Heart right ventricle (tissue), 16 donors: ENCODE results near the gene CLCF1. TPM values are rescaled to one million over a fixed set of nuclear protein-coding genes. Genes with fewer than 3 reads are reported as not detected.

Source experiments
- ATAC-seq, 8 donors: fragments of 200-7000 bp; cut with Tn5 transposase; one replicate each; pipeline ENCODE4 v1.9.1; 2020; ENCODE audit warnings: mild to moderate bottlenecking in 8 of 8, moderate library complexity in 8 of 8, moderate number of reproducible peaks in 1 of 8
- DNase-seq, 2 donors: peaks; one replicate each; pipeline ENCODE4 v3.0.0-alpha.2; 2020
- H3K27ac ChIP-seq, 10 donors: fragments of 200-600 bp; sonication (generic) in 2 of 10; one replicate each; pipeline versions ENCODE4 v1.5.0 to v1.8.0; 2020 to 2022; ENCODE audit warnings: mild to moderate bottlenecking in 3 of 10
- H3K27me3 ChIP-seq, 7 donors: fragments of 200-600 bp; one replicate each; pipeline ENCODE4 v1.8.0; 2021 to 2022; ENCODE audit warnings: mild to moderate bottlenecking in 2 of 7
- H3K36me3 ChIP-seq, 9 donors: fragments of 200-600 bp; sonication (generic) in 1 of 9; one replicate each; pipeline versions ENCODE4 v1.5.0 to v1.8.0; 2020 to 2022; ENCODE audit warnings: mild to moderate bottlenecking in 2 of 9
- H3K4me1 ChIP-seq, 9 donors: fragments of 200-600 bp; sonication (generic) in 1 of 9; one replicate each; pipeline versions ENCODE4 v1.5.0 to v1.8.0; 2020 to 2022; ENCODE audit warnings: mild to moderate bottlenecking in 4 of 9
- H3K4me3 ChIP-seq, 10 donors: fragments of 200-600 bp; sonication (generic) in 2 of 10; one replicate each; pipeline versions ENCODE4 v1.5.0 to v1.8.0; 2020 to 2022; ENCODE audit warnings: mild to moderate bottlenecking in 7 of 10, moderate library complexity in 2 of 10
- H3K9me3 ChIP-seq, 11 donors: fragments of 200-600 bp in 10 of 11; sonication (generic) in 2 of 11; one replicate each; pipeline versions ENCODE4 v1.5.0 to v1.8.0; 2013 to 2022; ENCODE audit warnings: mild to moderate bottlenecking in 2 of 11, control low read depth in 1 of 11, moderate library complexity in 1 of 11
- WGBS, 2 donors: extraction: QIAGEN DNeasy Blood & Tissue Kit; methylation state at CpG; one replicate each; pipeline ENCODE4 v1.1.7; 2013; ENCODE audit warnings: inconsistent platforms in 1 of 2; 5-methylcytosine and 5-hydroxymethylcytosine counted together
- intact Hi-C, 10 donors: fragments of 100-400 bp; cut with DNase I; formaldehyde crosslinking; loops; one replicate each; pipeline versions ENCODE4 v1.11.1 to v1.14.2; 2022
- polyA plus RNA-seq, 2 donors: library from polyadenylated mRNA; stranded (reverse); fragments of 200-250 nt; gene quantifications; one replicate each; pipeline ENCODE4 v1.2.3, GENCODE V29; 2013
- total RNA-seq, 10 donors: library from RNA; stranded (reverse); fragmentation: NEBNext Ultra II Directional in 3 of 10; extraction: Animal tissue kit (Norgen Biotek cat#: 25700) in 3 of 10; gene quantifications; one replicate each; pipeline versions ENCODE4 v1.2.1 to v1.2.4, GENCODE V29; 2021 to 2023
- TF ChIP-seq, protein P1 (sequence below), 9 donors: fragments of 200-600 bp; sonication (generic) in 2 of 9; IDR thresholded peaks; one replicate each; pipeline versions ENCODE4 v1.5.0 to v1.8.0; 2021 to 2022; ENCODE audit warnings: antibody characterized with exemption in 9 of 9, mild to moderate bottlenecking in 5 of 9, moderate library complexity in 1 of 9
- donor health status: Arrhythmogenic right ventricular cardiomyopathy.
- donor health status: ischemic (EF 13 %, LVEDD 7.1; RV severe dilation, severe dysfunction).
- donor health status: healthy with polysubstance abuse.
- donor health status: DM: no; HTN: yes; CAD: no.
- donor health status: DM: no; HTN: no; CAD: no.
- donor health status: ischemic (EF 25% LVEDD 6.9; RV normal size, moderate dysfunction).
- donor health status: ischemic (EF 25% LVEDD 5.7; RV mildly dilated, moderate dysfunction).
- donor health status: healthy.
- donor health status: DM: yes; HTN: yes; CAD: no.
- donor health status: Ischemic cardiomyopathy.
- donor health status: ischemic (EF 35%, LVEDD 5.7; RV mildly dilated, moderate dysfunction).
- donor health status: nonischemic (EF 11% LVEDD 7.7; RV severe dilation, severe dysfunction).
- donor health status: DM: yes; HTN: yes; CAD: no.
- donor health status: PGD.
- donor health status: ischemic (EF 29% LVEDD 5.4; RV normal size, mild dysfunction).
- donor health status: nonischemic (EF 23%, LVEDD 6.1; RV moderate dilation, normal function).

The CLCF1 gene
- total and polyA plus RNA-seq, 12 donors, result 0.31 to 12.3 (median 1.2) TPM

DNA sequence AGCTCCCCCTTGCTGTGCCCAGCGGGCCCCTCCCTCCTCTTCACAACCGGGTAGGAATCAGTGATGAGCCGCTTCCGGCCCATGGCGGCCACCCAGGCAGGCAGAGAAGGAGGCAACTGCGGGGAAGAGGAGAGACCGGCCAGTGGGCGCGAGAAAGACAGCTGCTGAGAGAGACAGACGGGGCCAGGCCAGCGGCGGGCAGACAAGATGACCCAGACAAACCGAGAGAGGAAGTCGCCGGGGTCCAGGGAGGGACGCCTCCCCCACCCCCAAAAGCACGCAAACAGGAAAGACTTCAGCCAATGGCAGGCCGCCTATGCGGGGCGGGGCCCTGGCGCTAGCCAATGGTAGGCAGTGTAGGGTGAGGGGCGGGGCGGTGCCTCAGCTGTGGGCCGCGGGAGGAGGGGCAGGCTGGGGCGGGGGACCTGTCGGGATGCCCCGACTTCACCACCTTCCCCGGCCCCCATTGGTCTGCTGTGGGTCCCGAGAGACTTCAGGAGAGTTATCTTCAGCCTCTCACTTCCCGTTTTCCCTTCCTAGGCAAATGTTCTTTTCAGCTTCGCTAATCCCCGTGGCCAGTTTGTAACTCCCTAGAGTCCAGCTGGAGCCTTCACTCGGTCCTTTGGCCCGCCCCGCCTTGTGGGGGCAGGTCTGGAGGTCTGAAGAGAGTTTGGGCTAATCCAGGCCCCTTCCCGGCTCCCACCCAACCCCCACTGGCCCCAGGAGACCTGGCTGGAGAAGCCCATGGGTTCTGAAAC is 19.9 kb downstream of the CLCF1 start, which contains the start of gene POLD4:
Gene POLD4, minus strand, starts transcription at position 230 of the 758 bp plus-strand sequence. Its CDS starts 147 bp downstream, at position 83.
- H3K27me3 ChIP-seq, result no peaks in the 10 kb centered on the region
- H3K27ac ChIP-seq, result peak within 1 kb of the TSS; percentile 94 to 100 (median 99)
- H3K4me3 ChIP-seq, result peak within 1 kb of the TSS; percentile 62 to 97 (median 74)
- peaks cover 31 to 91% (median 66%) of the 10 kb centered on the region in 9 donors for H3K4me1 ChIP-seq
- 0% methylated on average over 36 to 37 of the region's 37 CpGs for WGBS, 2 donors
- peaks cover 0 to 5% (median 0%) of the 10 kb centered on the region in 9 donors for H3K36me3 ChIP-seq
- no peaks in the 10 kb centered on the region for H3K9me3 ChIP-seq
- peak; percentile 98 to 99 for DNase-seq
- TF ChIP-seq, protein P1, sequence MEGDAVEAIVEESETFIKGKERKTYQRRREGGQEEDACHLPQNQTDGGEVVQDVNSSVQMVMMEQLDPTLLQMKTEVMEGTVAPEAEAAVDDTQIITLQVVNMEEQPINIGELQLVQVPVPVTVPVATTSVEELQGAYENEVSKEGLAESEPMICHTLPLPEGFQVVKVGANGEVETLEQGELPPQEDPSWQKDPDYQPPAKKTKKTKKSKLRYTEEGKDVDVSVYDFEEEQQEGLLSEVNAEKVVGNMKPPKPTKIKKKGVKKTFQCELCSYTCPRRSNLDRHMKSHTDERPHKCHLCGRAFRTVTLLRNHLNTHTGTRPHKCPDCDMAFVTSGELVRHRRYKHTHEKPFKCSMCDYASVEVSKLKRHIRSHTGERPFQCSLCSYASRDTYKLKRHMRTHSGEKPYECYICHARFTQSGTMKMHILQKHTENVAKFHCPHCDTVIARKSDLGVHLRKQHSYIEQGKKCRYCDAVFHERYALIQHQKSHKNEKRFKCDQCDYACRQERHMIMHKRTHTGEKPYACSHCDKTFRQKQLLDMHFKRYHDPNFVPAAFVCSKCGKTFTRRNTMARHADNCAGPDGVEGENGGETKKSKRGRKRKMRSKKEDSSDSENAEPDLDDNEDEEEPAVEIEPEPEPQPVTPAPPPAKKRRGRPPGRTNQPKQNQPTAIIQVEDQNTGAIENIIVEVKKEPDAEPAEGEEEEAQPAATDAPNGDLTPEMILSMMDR (IDR thresholded peaks at IDR 0.05), result no peak
- intact Hi-C loops, result loop anchor here in 5 of 10 donors (2.0 to 10.0 kb wide), 5 partner anchors 31 to 361 kb away; partner anchors contain the start of genes CDK2AP2 (in 3 of the 5), PITPNM1 (in 2 of the 5) and RPS6KB2 (in 1 of the 5)
- ATAC-seq, result peak; percentile 88 to 96 (median 94)

DNA sequence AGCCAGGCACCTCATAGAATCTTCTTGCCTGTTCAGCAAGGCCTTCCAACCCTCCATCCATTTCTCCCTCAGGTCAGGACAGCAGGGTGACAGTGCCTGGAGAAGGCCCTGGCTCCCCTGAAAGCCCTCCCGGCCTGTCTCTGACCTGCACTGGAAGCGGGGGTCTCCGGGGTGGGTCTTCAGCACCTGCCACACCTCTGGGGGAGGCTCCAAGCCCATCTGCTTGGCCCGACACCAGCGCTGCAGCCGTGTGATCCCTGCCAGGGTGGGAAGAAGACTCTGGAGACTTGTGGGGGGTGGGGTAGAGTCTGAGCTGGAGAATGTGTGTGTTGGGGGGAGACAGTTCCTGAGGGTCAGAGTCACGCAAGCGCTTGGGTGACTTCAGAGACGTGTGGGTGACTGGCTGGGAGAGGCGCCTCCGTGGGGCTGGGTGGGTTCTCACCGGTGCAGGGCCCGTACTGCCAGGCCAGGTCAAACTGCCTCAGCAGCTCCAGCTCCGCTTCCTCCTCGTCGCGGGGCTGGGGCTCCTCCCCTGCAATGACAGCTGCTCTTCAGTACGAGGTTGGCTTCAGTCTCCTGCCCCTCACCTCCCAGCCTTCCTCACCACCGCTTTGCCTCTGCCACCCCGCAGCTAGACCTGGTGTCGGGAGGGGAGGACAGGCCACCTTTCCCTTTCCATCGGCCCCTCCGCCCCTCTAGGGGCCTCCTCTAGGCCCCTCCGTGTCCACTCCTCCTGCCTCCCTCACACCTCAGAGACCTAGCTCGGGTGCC is 20.7 kb downstream of the CLCF1 start:
- TF ChIP-seq, protein P1 (IDR thresholded peaks at IDR 0.05), result no peak
- H3K9me3 ChIP-seq, result no peaks in the 10 kb centered on the region
- H3K27me3 ChIP-seq, result no peaks in the 10 kb centered on the region
- intact Hi-C loops, result loop anchor here in 5 of 10 donors (2.0 to 10.0 kb wide), 5 partner anchors 32 to 362 kb away; partner anchors contain the start of genes CDK2AP2 (in 3 of the 5), PITPNM1 (in 2 of the 5) and RPS6KB2 (in 1 of the 5)
- WGBS, 2 donors, result 9 to 12% methylated on average over 25 of the region's 25 CpGs
- H3K27ac ChIP-seq, result peak overlapping the region; percentile 94 to 100 (median 99)
- ATAC-seq, result peak; percentile 2 to 26 (median 16)
- peak overlapping the region; percentile 62 to 97 (median 74) for H3K4me3 ChIP-seq
- peaks cover 0 to 5% (median 0%) of the 10 kb centered on the region in 9 donors for H3K36me3 ChIP-seq
- peak; percentile 27 to 40 for DNase-seq
- peaks cover 31 to 84% (median 66%) of the 10 kb centered on the region in 9 donors for H3K4me1 ChIP-seq

DNA sequence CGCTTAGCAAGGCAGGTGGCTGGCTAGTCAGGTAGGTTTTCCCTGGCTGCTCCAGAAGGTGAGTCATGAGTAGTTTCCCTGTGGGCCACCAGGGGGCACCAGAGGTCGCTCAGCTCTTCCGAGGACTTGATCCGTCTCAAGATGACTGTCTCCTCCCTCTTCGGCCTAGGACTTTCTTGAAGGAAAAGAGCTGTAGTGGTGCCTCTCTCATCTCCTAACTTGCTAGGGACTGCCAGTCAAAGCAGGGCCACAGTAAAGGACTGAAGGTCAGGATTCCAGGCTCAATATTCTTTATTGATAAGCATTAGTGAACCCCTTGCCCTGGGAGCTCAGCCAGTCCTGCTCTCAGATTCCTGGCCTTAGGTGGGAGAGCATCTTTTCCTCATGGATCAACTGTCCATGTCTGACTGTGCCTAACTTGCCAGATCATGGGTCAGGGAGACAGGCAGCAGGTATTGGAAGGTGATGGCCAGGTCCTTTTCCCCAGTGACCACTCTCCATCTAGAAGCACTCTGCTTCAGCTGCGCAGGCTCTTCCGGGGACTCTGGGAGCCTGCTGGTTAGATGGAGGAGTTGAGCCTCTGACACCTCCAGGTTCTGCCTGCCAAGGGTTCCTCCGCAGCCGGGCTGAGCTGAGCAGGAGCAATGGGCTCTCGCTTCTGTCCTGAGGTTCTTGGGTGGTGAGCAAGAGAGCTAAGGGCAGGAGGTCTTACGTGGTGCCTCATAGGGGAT is 22.0 kb downstream of the CLCF1 start:
- peaks cover 0 to 5% (median 0%) of the 10 kb centered on the region in 9 donors for H3K36me3 ChIP-seq
- no peaks in the 10 kb centered on the region for H3K27me3 ChIP-seq
- H3K4me3 ChIP-seq, result peak overlapping the region in 5 of 10 donors; percentile 0 to 97 (median 79)
- no peaks in the 10 kb centered on the region for H3K9me3 ChIP-seq
- DNase-seq (peak; percentile 47 to 59), ATAC-seq (no peak)
- WGBS, 2 donors, result 52 to 55% methylated on average over 11 of the region's 11 CpGs
- TF ChIP-seq, protein P1 (IDR thresholded peaks at IDR 0.05), result peak; percentile 91 to 98 (median 96)
- peak overlapping the region in 8 of 10 donors; percentile 51 to 100 (median 98) for H3K27ac ChIP-seq
- peaks cover 25 to 71% (median 56%) of the 10 kb centered on the region in 9 donors for H3K4me1 ChIP-seq
- intact Hi-C loops, result loop anchor here in 6 of 10 donors (1.0 to 10.0 kb wide), 7 partner anchors 31 to 363 kb away; partner anchors contain the start of genes CDK2AP2 (in 3 of the 6), PITPNM1 (in 2 of the 6) and RPS6KB2 (in 1 of the 6)
